ENCODE data around the gene PTPRD. TPM values are rescaled to one million over a fixed set of nuclear protein-coding genes. Genes with fewer than 3 reads are reported as not detected.

Gene PTPRD
- total RNA-seq, 4 donors from 2014 or later, result 0.78 to 11.7 (median 1.6) TPM

- Histone ChIP-seq H3K27ac (no peak overlapping the region), H3K36me3 (no peaks in the 10 kb centered on the region), H3K4me3 (no peak overlapping the region), H3K27me3 (no peaks in the 10 kb centered on the region), H3K9me3 (no peaks in the 10 kb centered on the region), H3K4me1 (peaks cover 0 to 4% of the 10 kb centered on the region in 2 donors)
- TF ChIP-seq, protein P1, sequence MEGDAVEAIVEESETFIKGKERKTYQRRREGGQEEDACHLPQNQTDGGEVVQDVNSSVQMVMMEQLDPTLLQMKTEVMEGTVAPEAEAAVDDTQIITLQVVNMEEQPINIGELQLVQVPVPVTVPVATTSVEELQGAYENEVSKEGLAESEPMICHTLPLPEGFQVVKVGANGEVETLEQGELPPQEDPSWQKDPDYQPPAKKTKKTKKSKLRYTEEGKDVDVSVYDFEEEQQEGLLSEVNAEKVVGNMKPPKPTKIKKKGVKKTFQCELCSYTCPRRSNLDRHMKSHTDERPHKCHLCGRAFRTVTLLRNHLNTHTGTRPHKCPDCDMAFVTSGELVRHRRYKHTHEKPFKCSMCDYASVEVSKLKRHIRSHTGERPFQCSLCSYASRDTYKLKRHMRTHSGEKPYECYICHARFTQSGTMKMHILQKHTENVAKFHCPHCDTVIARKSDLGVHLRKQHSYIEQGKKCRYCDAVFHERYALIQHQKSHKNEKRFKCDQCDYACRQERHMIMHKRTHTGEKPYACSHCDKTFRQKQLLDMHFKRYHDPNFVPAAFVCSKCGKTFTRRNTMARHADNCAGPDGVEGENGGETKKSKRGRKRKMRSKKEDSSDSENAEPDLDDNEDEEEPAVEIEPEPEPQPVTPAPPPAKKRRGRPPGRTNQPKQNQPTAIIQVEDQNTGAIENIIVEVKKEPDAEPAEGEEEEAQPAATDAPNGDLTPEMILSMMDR (IDR thresholded peaks at IDR 0.05 in 4 of 5, conservative IDR thresholded peaks at IDR 0.05 in 1 of 5), result no peak
- TF ChIP-seq POLR2A (IDR thresholded peaks at IDR 0.05), result no peak
- intact Hi-C loops (cut with DNase I; ENCODE audit: low total_unique reads), result no loop called here
- peak in 1 of 2 donors; percentile 12 for DNase-seq
- in situ Hi-C loops (cut with MboI; ENCODE audit: low sequenced_read_pairs in 4 of 4), result no loop called here
- ATAC-seq, result no peak
Measured at GRCh38 chr9:8649807-8650206, 1963.0 kb downstream of the PTPRD start.

DNA sequence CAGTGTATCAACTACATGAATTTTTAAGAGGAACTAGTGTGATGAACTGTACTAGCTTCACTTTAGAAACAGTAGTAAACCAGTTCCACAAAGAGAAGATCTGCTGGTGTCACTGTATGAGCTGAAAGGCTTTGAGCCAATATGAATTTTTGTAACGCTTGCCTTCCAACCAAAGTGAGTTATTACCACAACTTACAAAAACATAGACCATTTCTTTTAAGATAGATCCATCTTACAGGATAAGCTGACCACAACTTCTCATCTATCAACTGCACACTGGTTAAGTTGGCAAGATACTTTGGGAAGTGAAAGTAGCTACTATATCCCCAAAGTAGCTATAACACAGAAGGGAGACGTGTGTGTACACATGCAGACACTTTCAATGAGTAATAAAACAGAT, 1963.6 kb downstream of the PTPRD start:
- Histone ChIP-seq H3K9me3 (no peaks in the 10 kb centered on the region), H3K4me1 (peaks cover 0 to 4% of the 10 kb centered on the region in 2 donors), H3K36me3 (no peaks in the 10 kb centered on the region), H3K27me3 (no peaks in the 10 kb centered on the region), H3K4me3 (no peak overlapping the region), H3K27ac (no peak overlapping the region)
- in situ Hi-C loops (cut with MboI; ENCODE audit: low sequenced_read_pairs in 4 of 4), result no loop called here
- intact Hi-C loops (cut with DNase I; ENCODE audit: low total_unique reads), result no loop called here
- TF ChIP-seq POLR2A (IDR thresholded peaks at IDR 0.05), result no peak
- TF ChIP-seq, protein P1 (IDR thresholded peaks at IDR 0.05 in 4 of 5, conservative IDR thresholded peaks at IDR 0.05 in 1 of 5), result no peak
- DNase-seq, result no peak
- ATAC-seq, result no peak

DNA sequence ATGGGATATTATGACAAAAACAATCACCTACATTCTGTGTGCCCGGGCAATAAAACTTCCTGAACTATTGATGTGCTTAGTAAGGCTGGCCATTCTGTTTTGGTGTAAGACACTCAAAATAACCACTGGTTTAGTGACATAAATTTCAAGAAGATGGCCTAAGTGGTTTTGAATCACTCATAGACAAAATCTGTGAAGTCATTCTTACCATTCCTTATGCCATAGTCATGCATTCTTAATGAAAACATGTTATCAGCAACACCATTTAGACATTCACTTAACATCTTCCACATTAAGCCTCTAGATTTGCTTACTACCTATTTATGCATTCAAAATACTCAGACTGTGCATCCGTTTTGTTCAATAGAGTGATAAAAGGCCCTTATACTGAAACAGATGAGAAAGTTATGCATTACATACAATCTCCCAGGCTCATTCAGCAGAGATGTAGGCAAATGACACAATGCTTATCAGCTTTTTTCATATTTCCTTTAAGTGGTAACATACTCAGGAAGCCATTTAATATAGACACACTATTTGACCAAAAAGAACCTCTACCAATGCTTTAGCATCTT, 1964.4 kb downstream of the PTPRD start:
- Histone ChIP-seq H3K4me1 (peaks cover 0 to 4% of the 10 kb centered on the region in 2 donors), H3K9me3 (no peaks in the 10 kb centered on the region), H3K27ac (no peak overlapping the region), H3K4me3 (no peak overlapping the region), H3K36me3 (no peaks in the 10 kb centered on the region), H3K27me3 (no peaks in the 10 kb centered on the region)
- DNase-seq (no peak), ATAC-seq (no peak)
- in situ Hi-C loops (cut with MboI; ENCODE audit: low sequenced_read_pairs in 4 of 4) (no loop called here), intact Hi-C loops (cut with DNase I; ENCODE audit: low total_unique reads) (no loop called here)
- TF ChIP-seq, protein P1 (IDR thresholded peaks at IDR 0.05 in 4 of 5, conservative IDR thresholded peaks at IDR 0.05 in 1 of 5), result no peak
- no peak for TF ChIP-seq POLR2A (IDR thresholded peaks at IDR 0.05)

DNA sequence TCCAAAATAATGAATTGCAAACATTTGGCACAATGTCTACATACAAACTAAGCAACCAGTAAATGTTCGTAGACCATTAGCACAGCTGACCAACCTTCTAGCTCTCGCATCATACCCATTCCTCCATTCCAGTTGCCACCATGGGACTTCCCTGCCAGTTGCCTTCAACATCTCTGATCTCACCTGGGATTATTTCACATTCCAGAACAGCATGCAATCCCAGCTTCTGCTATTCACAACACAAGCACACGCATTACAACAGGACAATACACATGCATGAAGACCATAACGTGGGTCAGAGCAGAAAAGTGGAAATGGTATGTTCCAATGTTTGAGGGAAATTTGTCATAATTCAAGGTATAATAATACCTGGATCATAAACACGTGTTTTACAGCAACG, 1965.0 kb downstream of the PTPRD start:
- Histone ChIP-seq H3K4me1 (peaks cover 0 to 4% of the 10 kb centered on the region in 2 donors), H3K27me3 (no peaks in the 10 kb centered on the region), H3K9me3 (no peaks in the 10 kb centered on the region), H3K36me3 (no peaks in the 10 kb centered on the region), H3K4me3 (no peak overlapping the region), H3K27ac (no peak overlapping the region)
- DNase-seq (no peak), ATAC-seq (no peak)
- in situ Hi-C loops (cut with MboI; ENCODE audit: low sequenced_read_pairs in 4 of 4), result no loop called here
- TF ChIP-seq POLR2A (IDR thresholded peaks at IDR 0.05), result no peak
- intact Hi-C loops (cut with DNase I; ENCODE audit: low total_unique reads), result no loop called here

- DNase-seq (no peak), ATAC-seq (no peak)
- Histone ChIP-seq H3K4me1 (no peaks in the 10 kb centered on the region), H3K9me3 (no peaks in the 10 kb centered on the region), H3K27me3 (no peaks in the 10 kb centered on the region), H3K4me3 (no peak overlapping the region), H3K27ac (no peak overlapping the region), H3K36me3 (no peaks in the 10 kb centered on the region)
- in situ Hi-C loops (cut with MboI; ENCODE audit: low sequenced_read_pairs in 4 of 4), result no loop called here
- intact Hi-C loops (cut with DNase I; ENCODE audit: low total_unique reads), result no loop called here
- TF ChIP-seq, protein P1 (IDR thresholded peaks at IDR 0.05 in 4 of 5, conservative IDR thresholded peaks at IDR 0.05 in 1 of 5), result no peak
- no peak for TF ChIP-seq POLR2A (IDR thresholded peaks at IDR 0.05)
Measured at GRCh38 chr9:8644571-8644970, 1968.2 kb downstream of the PTPRD start.
